GM18505 (cell line): ENCODE measurements around the gene CDH23.

Source experiments
- ATAC-seq: cut with Tn5 transposase; IDR thresholded peaks from one replicate; pipeline ENCODE4 v1.9.1; 2021; ENCODE audit not compliant: unreplicated experiment
- POLR2A ChIP-seq: IDR thresholded peaks from 4 replicates; pipeline ENCODE4 v1.6.1; 2011; ENCODE audit warnings: borderline replicate concordance; ENCODE audit not compliant: insufficient read depth, insufficient read length; ENCODE audit errors: extremely low read depth

Gene CDH23

GRCh38 chr10:71471006-71471405, 74.3 kb downstream of the CDH23 start:
- no peak for TF ChIP-seq POLR2A
- ATAC-seq: no peak

DNA sequence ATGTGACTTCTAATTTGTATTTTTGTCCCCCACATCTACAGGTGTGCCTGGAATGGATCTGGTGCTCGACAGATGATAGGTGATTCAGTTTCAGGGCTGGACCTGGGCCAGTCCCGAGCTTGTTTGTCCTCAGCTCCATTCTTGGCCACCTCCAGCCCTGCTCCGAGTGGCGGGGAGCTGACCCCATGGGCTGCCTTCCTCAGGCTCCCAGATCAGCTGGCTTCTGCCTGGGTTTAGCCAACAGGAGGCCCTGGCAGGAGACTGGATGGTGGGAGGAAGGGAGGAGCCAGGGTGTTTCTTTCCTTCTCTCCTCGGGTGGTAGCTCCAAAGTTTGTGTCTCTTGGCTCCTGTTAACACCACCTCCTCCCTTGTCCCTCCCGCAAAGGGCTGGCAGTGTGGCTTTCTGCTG, 75.2 kb downstream of the CDH23 start:
- TF ChIP-seq POLR2A: no peak
- no peak for ATAC-seq

GRCh38 chr10:71472466-71472865, 75.7 kb downstream of the CDH23 start:
- TF ChIP-seq POLR2A: no peak
- no peak for ATAC-seq

DNA sequence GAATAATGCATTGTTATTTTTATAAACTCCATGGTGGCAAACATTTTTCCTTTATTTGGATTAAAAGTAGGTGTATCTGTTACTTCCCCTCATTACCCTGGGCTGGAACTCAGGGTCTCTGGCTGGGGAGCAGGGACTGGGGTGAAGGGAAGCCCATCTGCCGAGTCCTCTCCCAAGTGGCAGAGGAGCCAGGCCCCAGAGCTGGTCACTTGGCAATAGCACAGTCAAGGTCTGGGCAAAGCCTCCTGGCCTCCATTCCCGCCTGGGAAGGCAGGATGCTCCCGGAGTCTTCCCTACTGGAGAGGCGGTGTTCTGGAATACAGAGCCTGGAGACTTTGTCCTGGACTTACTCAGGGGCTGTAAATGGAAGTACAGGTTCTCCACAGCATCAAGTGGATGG, 76.2 kb downstream of the CDH23 start:
- no peak for TF ChIP-seq POLR2A
- ATAC-seq: no peak

DNA sequence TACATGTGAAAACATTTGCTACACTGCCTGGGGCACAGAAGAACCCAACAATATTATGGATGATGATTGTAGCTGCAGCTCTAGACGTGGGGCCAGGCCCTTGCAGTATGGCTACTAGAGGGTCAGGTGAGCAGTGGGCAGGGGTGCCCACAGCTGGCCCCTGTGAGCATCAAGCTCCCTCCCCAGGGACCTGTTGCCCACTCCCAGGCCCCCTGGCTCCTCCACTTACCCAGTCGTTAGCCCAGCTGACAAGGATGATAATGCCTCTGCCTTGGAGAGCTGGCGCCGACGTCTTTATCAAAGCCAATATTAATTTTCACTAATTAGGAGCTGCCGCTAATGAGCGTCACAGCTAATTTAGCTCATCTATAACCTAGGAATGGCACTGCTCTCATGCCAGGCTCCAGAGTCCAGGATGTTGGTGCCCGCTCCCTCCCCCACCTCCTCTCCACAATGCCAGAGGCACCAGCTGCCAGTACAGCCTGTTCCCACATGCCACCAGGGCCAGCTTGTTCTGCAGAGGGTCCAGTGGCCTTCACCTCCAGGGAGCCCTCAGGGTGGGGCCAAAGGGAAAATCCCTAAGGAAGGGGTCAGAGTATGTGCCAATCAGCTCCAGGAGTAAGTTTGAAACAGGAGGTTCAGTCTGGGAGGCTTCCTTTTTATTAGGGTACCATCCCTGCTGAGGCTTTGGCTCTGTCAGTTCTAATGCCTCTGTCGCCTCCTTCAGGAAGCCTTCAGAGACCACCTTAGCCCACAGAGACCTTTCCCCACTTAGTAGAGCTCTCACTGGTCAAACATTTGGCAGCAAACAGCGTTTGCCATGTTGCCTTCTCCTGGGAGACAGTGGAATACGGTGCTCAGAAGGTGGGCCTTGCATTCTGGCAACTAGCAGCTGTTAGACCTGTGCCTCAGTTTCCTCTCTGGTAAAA, 77.2 kb downstream of the CDH23 start:
- no peak for ATAC-seq
- no peak for TF ChIP-seq POLR2A

- ATAC-seq: no peak
- no peak for TF ChIP-seq POLR2A
Measured at GRCh38 chr10:71474702-71475242, 78.1 kb downstream of the CDH23 start.

GRCh38 chr10:71475243-71475871, 78.6 kb downstream of the CDH23 start:
- no peak for TF ChIP-seq POLR2A
- no peak for ATAC-seq

GRCh38 chr10:71476228-71477011, 79.7 kb downstream of the CDH23 start:
- no peak for ATAC-seq
- no peak for TF ChIP-seq POLR2A

GRCh38 chr10:71478173-71478572, 81.5 kb downstream of the CDH23 start:
- no peak for TF ChIP-seq POLR2A
- ATAC-seq: no peak

- no peak for ATAC-seq
- TF ChIP-seq POLR2A: no peak
Measured at GRCh38 chr10:71478813-71479365, 82.2 kb downstream of the CDH23 start.

DNA sequence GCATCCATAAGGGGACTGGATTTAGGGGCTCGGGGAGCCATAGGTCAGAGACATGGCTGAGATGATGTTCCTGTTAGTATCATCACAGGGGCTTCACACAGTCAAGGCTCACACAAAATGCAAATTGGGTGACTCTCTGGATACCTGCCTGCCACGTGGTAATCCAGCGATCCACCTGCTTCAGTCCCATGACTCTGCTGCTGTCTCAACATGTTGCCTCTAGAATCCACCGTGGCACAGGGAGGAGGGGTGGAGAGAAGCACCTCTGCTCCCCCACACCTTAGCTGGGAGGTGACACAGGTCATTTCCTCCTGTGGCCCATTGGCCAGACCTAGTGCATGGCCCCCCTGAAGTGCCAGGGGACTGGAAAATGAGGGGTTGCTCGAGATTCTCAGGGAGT, 83.1 kb downstream of the CDH23 start:
- no peak for TF ChIP-seq POLR2A
- no peak for ATAC-seq

GRCh38 chr10:71480662-71481061, 83.9 kb downstream of the CDH23 start:
- TF ChIP-seq POLR2A: no peak
- no peak for ATAC-seq
